WI38 (cell line): ENCODE data around the gene OR3A1.
"Not testable (repeated sequence)": the region's sequence is repeated elsewhere in the genome, so short reads cannot be mapped to it uniquely, and the experiment has no call there.

ENCODE experiments used
- H3K4me3 ChIP-seq: 2 replicates; pipeline ENCODE4 v1.5.1; 2011; ENCODE audit warnings: low read depth, mild to moderate bottlenecking, control low read depth, low read length
- CTCF ChIP-seq: IDR thresholded peaks from 2 replicates; pipeline ENCODE4 v1.5.1; 2012; ENCODE audit warnings: low read depth, mild to moderate bottlenecking, control low read depth, low read length

Gene OR3A1

GRCh38 chr17:3298260-3298659, at the start of gene OR3A1:
TSS of gene OR3A1 (minus strand) at chr17:3298360. CDS start at chr17:3292582, 5,778 bp downstream.
- TF ChIP-seq CTCF = no peak
- H3K4me3 ChIP-seq = no peak within 1 kb of the TSS

- not testable (repeated sequence) for H3K4me3 ChIP-seq
Observed at GRCh38 chr17:3342782-3343181, 44.6 kb upstream of the OR3A1 start.

- TF ChIP-seq CTCF = no peak
- no peak overlapping the region for H3K4me3 ChIP-seq
Observed at GRCh38 chr17:3335876-3336275, 37.7 kb upstream of the OR3A1 start.

- no peak overlapping the region for H3K4me3 ChIP-seq
- TF ChIP-seq CTCF = no peak
Observed at GRCh38 chr17:3318336-3318735, 20.2 kb upstream of the OR3A1 start.

GRCh38 chr17:3316836-3317235, 18.7 kb upstream of the OR3A1 start:
- H3K4me3 ChIP-seq = no peak overlapping the region
- no peak for TF ChIP-seq CTCF

GRCh38 chr17:3308603-3309002, 10.4 kb upstream of the OR3A1 start:
- no peak for TF ChIP-seq CTCF

GRCh38 chr17:3295632-3296031, 2.5 kb downstream of the OR3A1 start:
- TF ChIP-seq CTCF = no peak
- no peak overlapping the region for H3K4me3 ChIP-seq

More at GRCh38 chr17:3308603-3309002, 10.4 kb upstream of the OR3A1 start:
- H3K4me3 ChIP-seq = no peak overlapping the region

GRCh38 chr17:3293548-3293947, 4.6 kb downstream of the OR3A1 start:
- H3K4me3 ChIP-seq = not testable (repeated sequence)
